GM12801 (cell line): Measurements from ENCODE around the gene RIPK3.

Source experiments
- CTCF ChIP-seq: IDR thresholded peaks from one replicate; pipeline ENCODE4 v1.5.1; 2011; ENCODE audit warnings: control low read depth; ENCODE audit not compliant: insufficient read length; ENCODE audit errors: extremely low read depth

Gene RIPK3

GRCh38 chr14:24362241-24362960 is 22.6 kb upstream of the RIPK3 start:
- TF ChIP-seq CTCF: no peak

GRCh38 chr14:24361326-24361725 is 21.5 kb upstream of the RIPK3 start:
- no peak for TF ChIP-seq CTCF

- TF ChIP-seq CTCF: no peak
These were observed 20.5 kb upstream of the RIPK3 start for GRCh38 chr14:24360281-24360680.

DNA sequence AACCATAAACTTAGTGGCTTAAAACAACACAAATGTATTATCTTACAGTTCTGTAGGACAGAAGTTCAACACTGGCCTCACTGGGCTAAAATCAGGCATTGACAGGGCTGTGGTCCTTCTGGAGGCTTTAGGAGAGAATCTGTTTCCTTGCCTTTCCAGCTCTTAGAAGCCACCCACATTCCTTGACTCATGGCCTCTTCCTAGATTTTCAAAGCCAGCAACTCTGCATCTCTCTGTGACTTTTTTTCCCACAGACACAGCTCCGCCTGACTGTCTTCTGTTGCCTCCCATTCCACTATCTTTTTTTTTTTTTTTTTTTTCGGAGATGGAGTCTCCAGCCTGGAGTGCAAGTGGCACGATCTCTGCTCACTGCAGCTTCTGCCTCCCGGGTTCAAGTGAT is 16.4 kb upstream of the RIPK3 start:
- TF ChIP-seq CTCF: no peak

- no peak for TF ChIP-seq CTCF
These were observed 15.2 kb upstream of the RIPK3 start for GRCh38 chr14:24355009-24355408.

GRCh38 chr14:24353559-24354481 is 14.0 kb upstream of the RIPK3 start:
- TF ChIP-seq CTCF: no peak

GRCh38 chr14:24351517-24351916 is 11.7 kb upstream of the RIPK3 start:
- TF ChIP-seq CTCF: no peak
